IMR-90 (cell line): ENCODE measurements around the gene DUT. TPM values are rescaled to one million over a fixed set of nuclear protein-coding genes. Genes with fewer than 3 reads are reported as not detected.

Experiments used
- ATAC-seq: fragments of 200-7000 bp; cut with Tn5 transposase; 2 replicates; pipeline ENCODE4 v1.9.1; 2020; ENCODE audit warnings: low read depth, mild to moderate bottlenecking, moderate library complexity
- BruUV-seq: library from RNA; stranded (reverse); fragments of 400-500 nt; replicated peaks from 2 replicates; lab custom pipeline; 2021; lab: Mats Ljungman, UMichigan
- CTCF ChIA-PET: fragments of 300-600 bp; formaldehyde crosslinking; extraction: SDS; loops from one replicate; lab custom pipeline; 2021; ENCODE audit warnings: antibody characterized with exemption; lab: Yijun Ruan, JAX
- POLR2A ChIA-PET: fragments of 300-600 bp; sonication (Branson Sonifier 250); formaldehyde crosslinking; loops from one replicate; lab custom pipeline; 2022; ENCODE audit warnings: antibody characterized with exemption; ENCODE audit not compliant: unreplicated experiment; lab: Charles Lee
- DNase-seq: peaks from one replicate; pipeline ENCODE4 v3.0.0; 2013
- H2AFZ ChIP-seq: replicated peaks from 2 replicates; pipeline ENCODE3; 2013; ENCODE audit warnings: low read length, mild to moderate bottlenecking; ENCODE audit not compliant: poor library complexity
- H2AK5ac ChIP-seq: 2 replicates; pipeline ENCODE4 v1.6.1; 2013; ENCODE audit warnings: low read depth, low read length, inconsistent platforms
- H2AK9ac ChIP-seq: replicated peaks from 2 replicates; pipeline ENCODE3; 2013; ENCODE audit warnings: mild to moderate bottlenecking, low read depth, low read length, moderate library complexity; ENCODE audit not compliant: poor library complexity
- H2BK120ac ChIP-seq: 2 replicates; pipeline ENCODE4 v1.6.1; 2013; ENCODE audit warnings: low read depth, low read length, inconsistent platforms
- H2BK15ac ChIP-seq: 3 replicates; pipeline ENCODE4 v1.6.1; 2013; ENCODE audit warnings: low read depth, low read length, inconsistent platforms
- H2BK20ac ChIP-seq: 2 replicates; pipeline ENCODE4 v1.6.1; 2013; ENCODE audit warnings: low read depth, mild to moderate bottlenecking, inconsistent platforms, low read length, moderate library complexity
- H2BK5ac ChIP-seq: 2 replicates; pipeline ENCODE4 v1.6.1; 2013; ENCODE audit warnings: mild to moderate bottlenecking, low read depth, low read length, inconsistent platforms; ENCODE audit not compliant: poor library complexity, severe bottlenecking
- H3K14ac ChIP-seq: replicated peaks from 2 replicates; pipeline ENCODE4 v1.6.1; 2013; ENCODE audit warnings: low read depth, low read length, inconsistent platforms
- H3K18ac ChIP-seq: 2 replicates; pipeline ENCODE4 v1.6.1; 2013; ENCODE audit warnings: low read depth, low read length, control low read depth
- H3K23ac ChIP-seq: 2 replicates; pipeline ENCODE4 v1.6.1; 2013; ENCODE audit warnings: low read depth, low read length, inconsistent platforms
- H3K27ac ChIP-seq: 2 replicates; pipeline ENCODE4 v1.5.1; 2013; ENCODE audit warnings: mild to moderate bottlenecking, control low read depth, low read length; ENCODE audit not compliant: insufficient read depth
- H3K27me3 ChIP-seq: 2 replicates; pipeline ENCODE4 v1.6.1; 2013; ENCODE audit warnings: low read length; ENCODE audit not compliant: control insufficient read depth, insufficient read depth
- H3K36me3 ChIP-seq: 2 replicates; pipeline ENCODE4 v1.6.1; 2013; ENCODE audit warnings: low read length, mixed read lengths; ENCODE audit not compliant: control insufficient read depth, insufficient read depth
- H3K4ac ChIP-seq: 2 replicates; pipeline ENCODE4 v1.6.1; 2013; ENCODE audit warnings: low read depth, low read length, inconsistent platforms
- H3K4me1 ChIP-seq: 2 replicates; pipeline ENCODE4 v1.6.1; 2013; ENCODE audit warnings: low read length, mixed read lengths; ENCODE audit not compliant: control insufficient read depth, insufficient read depth
- H3K4me2 ChIP-seq: 2 replicates; pipeline ENCODE4 v1.6.1; 2013; ENCODE audit warnings: low read depth, mild to moderate bottlenecking, control low read depth, low read length, moderate library complexity
- H3K4me3 ChIP-seq: 2 replicates; pipeline ENCODE4 v1.5.1; 2013; ENCODE audit warnings: low read depth, mild to moderate bottlenecking, control low read depth, low read length, moderate library complexity; ENCODE audit not compliant: insufficient read depth
- H3K56ac ChIP-seq: 2 replicates; pipeline ENCODE4 v1.6.1; 2013; ENCODE audit warnings: low read length, inconsistent platforms; ENCODE audit not compliant: insufficient read depth; ENCODE audit errors: extremely low read depth
- H3K79me1 ChIP-seq, 2 experiments: 2 replicates each; pipeline ENCODE4 v1.6.1; 2013; ENCODE audit warnings: low read length in 2 of 2, inconsistent platforms in 1 of 2, low read depth in 1 of 2
- H3K9ac ChIP-seq: 2 replicates; pipeline ENCODE4 v1.6.1; 2013; ENCODE audit warnings: low read depth, low read length, control low read depth
- H3K9me1 ChIP-seq: 2 replicates; pipeline ENCODE4 v1.6.1; 2013; ENCODE audit warnings: low read length, inconsistent platforms; ENCODE audit not compliant: insufficient read depth
- H3K9me3 ChIP-seq: 2 replicates; pipeline ENCODE4 v1.6.1; 2013; ENCODE audit warnings: low read length; ENCODE audit not compliant: control insufficient read depth, insufficient read depth
- H4K20me1 ChIP-seq: 2 replicates; pipeline ENCODE4 v1.6.1; 2013; ENCODE audit warnings: low read length, inconsistent platforms; ENCODE audit not compliant: insufficient read depth
- H4K5ac ChIP-seq: 2 replicates; pipeline ENCODE4 v1.6.1; 2013; ENCODE audit warnings: mild to moderate bottlenecking, low read depth, low read length, control low read depth
- H4K8ac ChIP-seq, 2 experiments: 2 replicates each; pipeline ENCODE4 v1.6.1; 2013; ENCODE audit warnings: low read depth in 2 of 2, low read length in 2 of 2, control low read depth in 1 of 2, inconsistent platforms in 1 of 2
- H4K91ac ChIP-seq: 2 replicates; pipeline ENCODE4 v1.6.1; 2013; ENCODE audit warnings: low read depth, low read length, inconsistent platforms; ENCODE audit not compliant: insufficient read depth
- CTCF ChIP-seq: conservative IDR thresholded peaks from 2 replicates; pipeline ENCODE4 v1.5.1; 2012; ENCODE audit warnings: mild to moderate bottlenecking, low read depth, low read length, improper control_type of control experiment
- ELK1 ChIP-seq: fragments of 150-350 bp; IDR thresholded peaks from 2 replicates; pipeline ENCODE4 v1.6.1; 2016; ENCODE audit warnings: low read depth, mild to moderate bottlenecking, low read length, moderate library complexity, borderline replicate concordance
- MAZ ChIP-seq: IDR thresholded peaks from 2 replicates; pipeline ENCODE4 v1.6.1; 2012; ENCODE audit warnings: low read depth, mild to moderate bottlenecking, low read length, improper control_type of control experiment, moderate library complexity, borderline replicate concordance
- MXI1 ChIP-seq: IDR thresholded peaks from 2 replicates; pipeline ENCODE4 v1.6.1; 2012; ENCODE audit warnings: low read depth, mild to moderate bottlenecking, low read length, moderate library complexity, borderline replicate concordance
- POLR2A ChIP-seq: IDR thresholded peaks from 2 replicates; pipeline ENCODE4 v1.6.1; 2012; ENCODE audit warnings: mild to moderate bottlenecking, low read depth, low read length
- RAD21 ChIP-seq: IDR thresholded peaks from 2 replicates; pipeline ENCODE4 v1.6.1; 2012; ENCODE audit warnings: low read length, improper control_type of control experiment
- RCOR1 ChIP-seq: IDR thresholded peaks from 2 replicates; pipeline ENCODE4 v1.6.1; 2012; ENCODE audit warnings: mild to moderate bottlenecking, low read length, improper control_type of control experiment; ENCODE audit not compliant: insufficient replicate concordance
- SMC3 ChIP-seq: fragments of 150-350 bp; IDR thresholded peaks from 2 replicates; pipeline ENCODE4 v1.6.1; 2016; ENCODE audit warnings: low read depth, mild to moderate bottlenecking, antibody characterized with exemption, low read length, moderate library complexity
- WGBS, 2 experiments: methylation state at CpG; one replicate each; pipeline versions ENCODE4 v1.1.5 to v1.1.7; 2013; ENCODE audit warnings: missing lambda C conversion rate in 2 of 2; ENCODE audit not compliant: insufficient read length in 1 of 2; ENCODE audit errors: extremely low coverage in 2 of 2; 5-methylcytosine and 5-hydroxymethylcytosine counted together
- dilution Hi-C: fragments of 300-500 bp; cut with HindIII; formaldehyde crosslinking; loops from one replicate; pipeline ENCODE4 v1.14.3; 2018; ENCODE audit warnings: low sequenced_read_pairs; ENCODE audit not compliant: unreplicated experiment
- in situ Hi-C: fragments of 300-500 bp; cut with MboI; formaldehyde crosslinking; loops from 3 replicates; pipeline ENCODE4 v1.14.3; 2019; ENCODE audit warnings: low sequenced_read_pairs, inconsistent platforms, mixed read lengths
- intact Hi-C: fragments of 100-400 bp; cut with micrococcal nuclease; formaldehyde crosslinking; loops from 2 replicates; pipeline ENCODE4 v1.10.0; 2022
- polyA plus RNA-seq, 3 experiments: library from polyadenylated mRNA; depleted of rRNA; stranded (reverse); fragments of >200 nt; gene quantifications; 2 replicates each; pipeline ENCODE4 v1.2.3, GENCODE V29; 2012; ENCODE audit warnings: low replicate concordance in 1 of 3
- total RNA-seq: library from RNA; depleted of rRNA; stranded (reverse); fragments of >200 nt; gene quantifications from 2 replicates; pipeline ENCODE4 v1.2.3, GENCODE V29; 2012

DUT gene
- total and polyA plus RNA-seq, 2 of the 4 experiments (the other 2 are of a cell fraction), result 18.8 to 36.4 TPM

- BruUV-seq, result no TSS peak
- Histone ChIP-seq H3K27ac (no peak overlapping the region), H2AK5ac (peak overlapping the region; percentile 15; the same call in 1 of the 2 replicates), H3K36me3 (no peaks in the 10 kb centered on the region), H3K4me1 (peaks cover 15% of the 10 kb centered on the region), H3K4me2 (no peak overlapping the region), H3K18ac (no peak overlapping the region; the same call in 1 of the 2 replicates), H2BK120ac (no peak overlapping the region), H2BK20ac (no peak overlapping the region), H2BK15ac (0 out of 3 replicates have a peak overlapping the region, but pooled peaks have one; percentile 59), H3K79me1 (no peaks in the 10 kb centered on the region), H2AK9ac (no peak overlapping the region), H3K27me3 (no peaks in the 10 kb centered on the region), H3K23ac (no peak overlapping the region), H3K9ac (no peak overlapping the region), H4K91ac (no peak overlapping the region), H4K8ac (peak overlapping the region in 1 of 2 experiments; percentile 36; a peak in 1 of 4 replicates), H3K56ac (no peak overlapping the region), H3K4me3 (no peak overlapping the region), H3K9me1 (no peaks in the 10 kb centered on the region), H2AFZ (peak overlapping the region; percentile 60), H4K20me1 (no peaks in the 10 kb centered on the region), H2BK5ac (no peak overlapping the region), H4K5ac (no peak overlapping the region), H3K9me3 (no peaks in the 10 kb centered on the region), H3K14ac (0 out of 2 replicates have a peak overlapping the region, but pooled peaks have one; percentile 22), H3K4ac (peak overlapping the region; percentile 2; the same call in 1 of the 2 replicates)
- dilution Hi-C loops (no loop called here), in situ Hi-C loops (loop anchor here (25.0 kb wide), 1 partner anchor 607 kb away; the partner anchor contains the start of gene SHC4), intact Hi-C loops (loop anchor here (5.0 to 10.0 kb wide), 4 partner anchors 57 to 447 kb away; no protein-coding TSS in a partner anchor)
- 0 out of 2 replicates have a peak, but pooled peaks have one; percentile 7 for ATAC-seq
- TF ChIP-seq SMC3, result no peak
- TF ChIP-seq RAD21, result no peak
- TF ChIP-seq MXI1, result no peak
- TF ChIP-seq RCOR1, result no peak
- TF ChIP-seq ELK1, result no peak
- no peak for TF ChIP-seq MAZ
- no peak for TF ChIP-seq CTCF
- TF ChIP-seq POLR2A, result no peak
- ChIA-PET CTCF (no interaction called here), POLR2A (no interaction called here)
- peak; percentile 45 for DNase-seq
- WGBS, 2 experiments, result 100% methylated on average over 2 of the region's 6 CpGs; no CpG with 5 or more reads in 1 of the 2 experiments
These were observed 24.1 kb downstream of the DUT start for GRCh38 chr15:48355377-48355776.
